HG03354 (cell line): ENCODE measurements around the gene DBH.
"Not testable (repeated sequence)": the region's sequence is repeated elsewhere in the genome, so short reads cannot be mapped to it uniquely, and the experiment has no call there.

Experiments used
- ATAC-seq: cut with Tn5 transposase; IDR thresholded peaks from one replicate; pipeline ENCODE4 v1.9.1; 2021; ENCODE audit warnings: mild to moderate bottlenecking; ENCODE audit not compliant: unreplicated experiment, poor library complexity, severe bottlenecking

The DBH gene

GRCh38 chr9:133658442-133659431, 22.6 kb downstream of the DBH start:
- no peak for ATAC-seq

GRCh38 chr9:133659516-133659915, 23.4 kb downstream of the DBH start:
- no peak for ATAC-seq

GRCh38 chr9:133661846-133662540, 25.8 kb downstream of the DBH start:
- ATAC-seq, result no peak

GRCh38 chr9:133664173-133665050, 28.2 kb downstream of the DBH start:
- ATAC-seq, result no peak

- no peak for ATAC-seq
These were observed 28.9 kb downstream of the DBH start for GRCh38 chr9:133665096-133665495.

GRCh38 chr9:133665535-133665934, 29.4 kb downstream of the DBH start:
- ATAC-seq, result no peak

- no peak for ATAC-seq
These were observed 30.2 kb downstream of the DBH start for GRCh38 chr9:133666387-133666786.

GRCh38 chr9:133666845-133667244, 30.7 kb downstream of the DBH start:
- ATAC-seq, result no peak

GRCh38 chr9:133667759-133668450, 31.7 kb downstream of the DBH start:
- no peak for ATAC-seq

- no peak for ATAC-seq
These were observed 33.1 kb downstream of the DBH start for GRCh38 chr9:133669182-133669801.

- ATAC-seq, result no peak
These were observed 34.3 kb downstream of the DBH start for GRCh38 chr9:133670466-133670865.

- no peak for ATAC-seq
These were observed 35.2 kb downstream of the DBH start for GRCh38 chr9:133671371-133671770.

- ATAC-seq, result no peak
These were observed 36.5 kb downstream of the DBH start for GRCh38 chr9:133672503-133673257.

- no peak for ATAC-seq
These were observed 37.1 kb downstream of the DBH start for GRCh38 chr9:133673258-133673655.

GRCh38 chr9:133674091-133674490, 37.9 kb downstream of the DBH start:
- ATAC-seq, result no peak

- ATAC-seq, result not testable (repeated sequence)
These were observed 39.6 kb downstream of the DBH start for GRCh38 chr9:133675796-133676195.

- ATAC-seq, result no peak
These were observed 40.3 kb downstream of the DBH start for GRCh38 chr9:133676450-133676849.
